ENCODE measurements around the gene KCNJ6. TPM values are rescaled to one million over a fixed set of nuclear protein-coding genes. Genes with fewer than 3 reads are reported as not detected.

The KCNJ6 gene
- total RNA-seq, 2 experiments from 2014 or later: not detected

- POLR2A ChIA-PET: no interaction called here
- ATAC-seq (ENCODE audit: low read depth) (no peak), DNase-seq (no peak)
- Mint-ChIP-seq H3K4me1 (no peaks in the 10 kb centered on the region), H3K9me3 (peaks cover 4% of the 10 kb centered on the region), H3K27ac (no peak overlapping the region), H3K27me3 (no peaks in the 10 kb centered on the region), H3K4me3 (no peak overlapping the region), H3K36me3 (no peaks in the 10 kb centered on the region)
These were observed 341.9 kb downstream of the KCNJ6 start for GRCh38 chr21:37574316-37574715.

DNA sequence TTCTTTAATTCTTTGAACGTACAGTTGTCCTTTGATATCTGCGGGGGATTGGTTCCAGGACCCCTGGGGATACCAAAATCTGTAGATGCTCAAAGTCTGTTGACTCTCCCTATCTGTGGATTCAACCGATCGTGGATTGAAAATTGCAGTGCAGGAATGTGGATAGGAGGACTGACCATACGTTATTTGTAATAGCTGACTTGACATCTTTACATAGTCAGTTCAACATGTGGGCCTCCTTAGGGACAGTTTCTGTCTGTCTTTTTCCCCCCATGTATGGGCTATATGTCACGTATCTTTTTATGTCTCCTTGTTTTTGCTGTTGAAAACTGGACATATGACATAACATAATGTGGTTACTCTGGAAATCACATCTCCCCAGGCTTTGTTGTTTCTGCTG, 344.8 kb downstream of the KCNJ6 start:
- Mint-ChIP-seq H3K9me3 (no peaks in the 10 kb centered on the region), H3K36me3 (no peaks in the 10 kb centered on the region), H3K4me1 (no peaks in the 10 kb centered on the region), H3K27ac (no peak overlapping the region), H3K27me3 (no peaks in the 10 kb centered on the region), H3K4me3 (no peak overlapping the region)
- ATAC-seq (ENCODE audit: low read depth) (no peak), DNase-seq (no peak)
- POLR2A ChIA-PET: interaction anchor here (0.7 kb wide), 1 partner anchor 11 kb away, joined by 3 read pairs; no protein-coding TSS in a partner anchor

DNA sequence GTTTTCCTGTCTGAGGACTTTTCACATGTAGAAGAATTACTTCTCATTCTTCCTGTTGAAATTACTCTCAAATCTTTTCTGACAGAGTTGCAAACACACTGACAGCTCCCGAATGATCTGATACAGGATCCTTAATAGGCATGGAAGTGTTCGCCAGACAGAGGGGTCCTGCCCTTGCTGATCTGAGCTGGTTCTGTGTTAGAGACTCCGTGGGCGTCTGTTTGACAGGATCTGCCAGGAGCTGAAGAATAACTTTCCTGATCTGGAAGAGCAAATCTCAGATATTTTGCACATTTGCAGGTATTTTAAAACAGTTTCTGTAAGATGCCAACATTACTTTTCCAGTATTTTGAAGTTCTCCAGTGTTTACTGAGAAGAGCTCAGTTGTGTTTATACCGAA, 347.3 kb downstream of the KCNJ6 start:
- DNase-seq: no peak
- Mint-ChIP-seq H3K27me3 (no peaks in the 10 kb centered on the region), H3K9me3 (no peaks in the 10 kb centered on the region), H3K27ac (no peak overlapping the region), H3K36me3 (no peaks in the 10 kb centered on the region), H3K4me1 (peaks cover 20% of the 10 kb centered on the region), H3K4me3 (no peak overlapping the region)
- no peak for ATAC-seq (ENCODE audit: low read depth)
- POLR2A ChIA-PET: no interaction called here

DNA sequence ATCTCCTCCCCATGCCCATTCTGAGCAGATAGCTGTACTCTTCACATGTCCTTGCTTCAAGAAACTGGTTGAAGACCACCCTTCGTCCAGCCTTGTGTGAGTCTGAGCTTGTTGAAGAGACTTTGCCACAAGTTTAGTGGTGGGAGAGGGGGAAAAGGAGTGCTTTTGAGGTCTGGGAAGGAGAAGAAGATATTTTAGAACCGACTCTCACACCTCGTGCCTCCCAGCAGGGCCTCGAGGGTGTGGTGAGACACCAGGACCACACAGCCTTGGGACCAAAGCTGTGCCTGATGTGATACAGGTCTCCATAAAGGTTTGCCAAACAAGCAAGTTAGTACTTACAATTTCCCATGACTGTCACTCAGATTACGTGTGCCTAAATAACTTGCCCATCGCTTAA, 347.8 kb downstream of the KCNJ6 start:
- no peaks in the 10 kb centered on the region for H3K27me3 Mint-ChIP-seq
- no peak for DNase-seq
- POLR2A ChIA-PET: no interaction called here
- H3K4me1 Mint-ChIP-seq: peaks cover 20% of the 10 kb centered on the region
- no peaks in the 10 kb centered on the region for H3K9me3 Mint-ChIP-seq
- ATAC-seq (ENCODE audit: low read depth): no peak
- no peak overlapping the region for H3K4me3 Mint-ChIP-seq
- no peak overlapping the region for H3K27ac Mint-ChIP-seq
- no peaks in the 10 kb centered on the region for H3K36me3 Mint-ChIP-seq

- POLR2A ChIA-PET: no interaction called here
These were observed 349.3 kb downstream of the KCNJ6 start for GRCh38 chr21:37566790-37567615.

GRCh38 chr21:37565530-37566223, 350.6 kb downstream of the KCNJ6 start:
- POLR2A ChIA-PET: no interaction called here
- DNase-seq (no peak), ATAC-seq (ENCODE audit: low read depth) (no peak)
- no peaks in the 10 kb centered on the region for H3K9me3 Mint-ChIP-seq
- H3K4me1 Mint-ChIP-seq: peaks cover 23% of the 10 kb centered on the region
- H3K4me3 Mint-ChIP-seq: peak overlapping the region; percentile 95
- H3K36me3 Mint-ChIP-seq: no peaks in the 10 kb centered on the region
- H3K27ac Mint-ChIP-seq: no peak overlapping the region
- H3K27me3 Mint-ChIP-seq: no peaks in the 10 kb centered on the region

More at GRCh38 chr21:37566790-37567615, 349.3 kb downstream of the KCNJ6 start:
- Mint-ChIP-seq H3K4me1 (peaks cover 23% of the 10 kb centered on the region), H3K9me3 (no peaks in the 10 kb centered on the region), H3K27ac (peak overlapping the region; percentile 32), H3K4me3 (no peak overlapping the region), H3K27me3 (no peaks in the 10 kb centered on the region), H3K36me3 (no peaks in the 10 kb centered on the region)
- no peak for DNase-seq
- ATAC-seq (ENCODE audit: low read depth): no peak

DNA sequence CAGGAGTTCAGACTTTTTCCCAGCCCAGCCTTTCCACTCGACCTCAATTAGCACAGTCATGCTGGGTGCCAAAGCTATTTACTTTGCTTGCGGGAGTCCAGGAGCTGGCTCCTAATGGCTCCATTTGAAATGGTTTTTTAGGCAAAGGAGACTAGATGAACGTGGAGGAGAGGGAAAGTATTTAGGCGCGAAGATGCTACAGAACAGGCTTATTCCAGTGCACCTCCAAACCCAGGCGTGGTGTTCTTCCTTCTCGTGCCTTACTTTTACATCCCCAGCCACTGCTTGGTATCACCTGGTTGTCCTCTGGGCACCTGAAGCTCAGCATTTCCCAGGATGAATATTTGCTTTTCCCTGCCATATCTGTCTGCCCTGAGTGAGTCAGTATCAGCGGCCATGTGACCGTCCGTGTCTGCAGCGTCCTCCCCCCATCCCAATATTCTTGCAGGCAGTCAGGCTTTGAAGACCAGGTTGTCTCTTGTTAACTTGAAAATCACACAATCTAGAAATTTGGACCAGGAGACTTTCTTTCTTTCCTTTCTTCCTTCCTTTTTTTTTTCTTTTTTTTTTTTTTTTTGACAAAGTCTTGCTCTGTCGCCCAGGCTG, 351.2 kb downstream of the KCNJ6 start:
- ATAC-seq (ENCODE audit: low read depth) (no peak), DNase-seq (no peak)
- no peaks in the 10 kb centered on the region for H3K9me3 Mint-ChIP-seq
- H3K4me1 Mint-ChIP-seq: peaks cover 23% of the 10 kb centered on the region
- H3K36me3 Mint-ChIP-seq: no peaks in the 10 kb centered on the region
- no peaks in the 10 kb centered on the region for H3K27me3 Mint-ChIP-seq
- peak overlapping the region; percentile 99 for H3K27ac Mint-ChIP-seq
- POLR2A ChIA-PET: interaction anchor here (1.0 to 2.1 kb wide), 4 partner anchors 45 to 306 kb away, joined by 3 to 12 read pairs (median 6); partner anchors contain the start of gene DYRK1A
- H3K4me3 Mint-ChIP-seq: peak overlapping the region; percentile 95

GRCh38 chr21:37564341-37564923, 351.8 kb downstream of the KCNJ6 start:
- peak overlapping the region; percentile 99 for H3K27ac Mint-ChIP-seq
- no peaks in the 10 kb centered on the region for H3K9me3 Mint-ChIP-seq
- DNase-seq: no peak
- POLR2A ChIA-PET: interaction anchor here (0.7 to 2.1 kb wide), 19 partner anchors 10 to 598 kb away, joined by 3 to 20 read pairs (median 4); partner anchors contain the start of genes DYRK1A, HLCS and VPS26C
- H3K36me3 Mint-ChIP-seq: no peaks in the 10 kb centered on the region
- H3K4me3 Mint-ChIP-seq: peak overlapping the region; percentile 95
- H3K27me3 Mint-ChIP-seq: no peaks in the 10 kb centered on the region
- peaks cover 23% of the 10 kb centered on the region for H3K4me1 Mint-ChIP-seq
- ATAC-seq (ENCODE audit: low read depth): peak; percentile 73

GRCh38 chr21:37563641-37564340, 352.5 kb downstream of the KCNJ6 start:
- Mint-ChIP-seq H3K27me3 (no peaks in the 10 kb centered on the region), H3K4me1 (peaks cover 23% of the 10 kb centered on the region)

GRCh38 chr21:37562920-37563640, 353.2 kb downstream of the KCNJ6 start:
- DNase-seq (no peak), ATAC-seq (ENCODE audit: low read depth) (peak; percentile 1)
- peaks cover 23% of the 10 kb centered on the region for H3K4me1 Mint-ChIP-seq

More at GRCh38 chr21:37563641-37564340, 352.5 kb downstream of the KCNJ6 start:
- Mint-ChIP-seq H3K27ac (peak overlapping the region; percentile 99), H3K4me3 (peak overlapping the region; percentile 95), H3K36me3 (no peaks in the 10 kb centered on the region), H3K9me3 (no peaks in the 10 kb centered on the region)
- ATAC-seq (ENCODE audit: low read depth): peak; percentile 90
- POLR2A ChIA-PET: interaction anchor here (0.7 to 2.1 kb wide), 21 partner anchors 10 to 598 kb away, joined by 3 to 20 read pairs (median 3); partner anchors contain the start of genes DYRK1A, HLCS and VPS26C
- peak; percentile 94 for DNase-seq

GRCh38 chr21:37561941-37562919, 354.0 kb downstream of the KCNJ6 start:
- Mint-ChIP-seq H3K36me3 (no peaks in the 10 kb centered on the region), H3K27ac (peak overlapping the region; percentile 88), H3K27me3 (no peaks in the 10 kb centered on the region), H3K4me3 (peak overlapping the region; percentile 95), H3K9me3 (no peaks in the 10 kb centered on the region), H3K4me1 (peaks cover 23% of the 10 kb centered on the region)
- ATAC-seq (ENCODE audit: low read depth) (no peak), DNase-seq (no peak)
- POLR2A ChIA-PET: interaction anchor here (1.8 to 2.1 kb wide), 3 partner anchors 33 to 296 kb away, joined by 4 to 20 read pairs (median 12); partner anchors contain the start of genes DYRK1A and VPS26C

More at GRCh38 chr21:37562920-37563640, 353.2 kb downstream of the KCNJ6 start:
- Mint-ChIP-seq H3K36me3 (no peaks in the 10 kb centered on the region), H3K4me3 (peak overlapping the region; percentile 95), H3K27ac (peak overlapping the region; percentile 88), H3K9me3 (no peaks in the 10 kb centered on the region), H3K27me3 (no peaks in the 10 kb centered on the region)
- POLR2A ChIA-PET: interaction anchor here (0.8 to 2.1 kb wide), 17 partner anchors 13 to 597 kb away, joined by 3 to 20 read pairs (median 4); partner anchors contain the start of genes DYRK1A, HLCS and VPS26C
